AG04449 (cell line): ENCODE measurements around the gene SLC38A3.
"Not testable (repeated sequence)": the region's sequence is repeated elsewhere in the genome, so short reads cannot be mapped to it uniquely, and the experiment has no call there.

ENCODE experiments used
- CTCF ChIA-PET: fragments of 350-600 bp; formaldehyde crosslinking; extraction: SDS; loops from one replicate; lab custom pipeline; 2021; ENCODE audit warnings: antibody characterized with exemption; lab: Yijun Ruan, JAX
- POLR2A ChIA-PET: fragments of 400-600, 350-600 bp; formaldehyde crosslinking; extraction: SDS; loops from one replicate; lab custom pipeline; 2020; ENCODE audit warnings: antibody characterized with exemption, inconsistent platforms; lab: Yijun Ruan, JAX
- DNase-seq: peaks from one replicate; pipeline ENCODE4 v3.0.0-alpha.2; 2010; ENCODE audit warnings: low read depth, low spot score
- H3K4me3 ChIP-seq: 2 replicates; pipeline ENCODE4 v1.5.1; 2011; ENCODE audit warnings: low read depth, mild to moderate bottlenecking, control low read depth, low read length
- CTCF ChIP-seq: IDR thresholded peaks from one replicate; pipeline ENCODE4 v1.5.1; 2011; ENCODE audit warnings: mild to moderate bottlenecking, moderate library complexity, low read length, control low read depth, inconsistent platforms; ENCODE audit not compliant: insufficient read depth; ENCODE audit errors: missing control alignments

SLC38A3 gene

GRCh38 chr3:50242381-50242770 is 37.3 kb downstream of the SLC38A3 start:
- ChIA-PET CTCF (interaction anchor here (1.4 to 47.4 kb wide), 6 partner anchors 9 to 82 kb away, joined by 3 to 1609 read pairs (median 19); partner anchors contain the start of genes GNAT1, HYAL3, LSMEM2 and NAA80), POLR2A (no interaction called here)
- TF ChIP-seq CTCF = no peak
- no peak overlapping the region for H3K4me3 ChIP-seq
- no peak for DNase-seq

GRCh38 chr3:50242851-50243542 is 37.9 kb downstream of the SLC38A3 start:
- ChIA-PET POLR2A (no interaction called here), CTCF (interaction anchor here (1.2 to 47.4 kb wide), 7 partner anchors 9 to 81 kb away, joined by 3 to 1609 read pairs (median 5); partner anchors contain the start of genes GNAT1, HYAL3, LSMEM2 and NAA80)
- DNase-seq = no peak
- no peak overlapping the region for H3K4me3 ChIP-seq
- TF ChIP-seq CTCF = no peak

- no peak for TF ChIP-seq CTCF
- CTCF ChIA-PET = interaction anchor here (1.2 to 47.4 kb wide), 7 partner anchors 10 to 81 kb away, joined by 3 to 1609 read pairs (median 5); partner anchors contain the start of genes GNAT1, HYAL3, LSMEM2 and NAA80
- DNase-seq = no peak
- H3K4me3 ChIP-seq = no peak overlapping the region
- POLR2A ChIA-PET = no interaction called here
Measured at GRCh38 chr3:50243543-50243895, 38.4 kb downstream of the SLC38A3 start.

GRCh38 chr3:50244813-50245212 is 39.7 kb downstream of the SLC38A3 start:
- DNase-seq, H3K4me3 ChIP-seq, POLR2A ChIA-PET: not testable (repeated sequence)
- CTCF ChIA-PET = interaction anchor here (0.8 to 47.4 kb wide), 5 partner anchors 10 to 52 kb away, joined by 5 to 1609 read pairs (median 33); partner anchors contain the start of genes GNAT1, LSMEM2 and SEMA3B

GRCh38 chr3:50245251-50245745 is 40.2 kb downstream of the SLC38A3 start:
- peak overlapping the region; percentile 51; the same call in 1 of the 2 replicates for H3K4me3 ChIP-seq
- no peak for TF ChIP-seq CTCF
- ChIA-PET CTCF (interaction anchor here (0.8 to 47.4 kb wide), 5 partner anchors 11 to 53 kb away, joined by 5 to 1609 read pairs (median 33); partner anchors contain the start of genes GNAT1, LSMEM2 and SEMA3B), POLR2A (no interaction called here)
- DNase-seq = no peak

GRCh38 chr3:50245831-50246516 is 40.9 kb downstream of the SLC38A3 start:
- peak; percentile 34 for DNase-seq
- H3K4me3 ChIP-seq = peak overlapping the region; percentile 51
- POLR2A ChIA-PET = interaction anchor here (0.7 to 3.1 kb wide), 9 partner anchors 8 to 91 kb away, joined by 3 to 25 read pairs (median 5); partner anchors contain the start of genes GNAI2, HYAL3, NAA80 and SEMA3B
- TF ChIP-seq CTCF = peak; percentile 99
- CTCF ChIA-PET = interaction anchor here (0.6 to 47.4 kb wide), 25 partner anchors 7 to 575 kb away, joined by 3 to 1609 read pairs (median 3); partner anchors contain the start of genes GNAI2, GNAT1, HYAL2 and HYAL3
